ENCODE data around the gene ATP6V0E2. TPM values are rescaled to one million over a fixed set of nuclear protein-coding genes. Genes with fewer than 3 reads are reported as not detected.

ATP6V0E2 gene
- total RNA-seq, 1 experiment from 2014 or later = 26.2 TPM

DNA sequence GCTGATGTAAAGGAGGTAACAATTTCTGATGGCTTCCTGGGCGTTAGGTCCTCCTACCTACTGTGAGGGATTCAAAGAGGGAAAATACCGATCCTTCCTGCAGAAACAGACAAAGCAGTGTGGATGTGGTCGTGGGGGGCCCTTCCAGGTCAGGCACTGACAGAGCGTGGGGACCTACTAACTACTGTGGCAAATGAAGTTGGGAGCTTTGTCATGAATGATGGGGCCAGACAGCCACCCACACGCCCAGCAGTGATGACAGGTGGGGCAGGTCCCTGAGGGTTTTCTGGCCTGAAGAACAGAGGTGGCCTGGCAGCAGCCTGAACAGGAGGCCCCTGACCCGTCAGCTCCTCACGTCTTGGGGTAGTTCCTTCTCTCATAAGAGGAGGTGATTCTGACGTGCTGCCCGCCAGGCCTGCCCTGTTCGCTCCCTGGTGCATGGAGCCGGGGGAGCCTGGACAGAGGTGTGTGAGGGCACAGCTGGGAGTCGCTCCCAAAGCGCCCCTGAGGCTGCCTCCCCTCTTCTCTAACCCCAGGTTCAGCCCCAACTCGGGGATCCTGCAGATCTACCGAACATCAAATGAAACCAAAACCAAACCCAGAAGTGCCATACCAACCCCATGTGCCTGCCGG is 4.2 kb downstream of the ATP6V0E2 start:
- ChIA-PET CTCF (no interaction called here), POLR2A (no interaction called here)
- H3K4me1 Mint-ChIP-seq = peaks cover 10% of the 10 kb centered on the region; the same call in 1 of the 2 replicates
- no peak overlapping the region for H3K4me3 Mint-ChIP-seq
- ATAC-seq = no peak
- H3K9me3 Mint-ChIP-seq = no peaks in the 10 kb centered on the region
- H3K27ac Mint-ChIP-seq = no peak overlapping the region
- TF ChIP-seq, protein P1, sequence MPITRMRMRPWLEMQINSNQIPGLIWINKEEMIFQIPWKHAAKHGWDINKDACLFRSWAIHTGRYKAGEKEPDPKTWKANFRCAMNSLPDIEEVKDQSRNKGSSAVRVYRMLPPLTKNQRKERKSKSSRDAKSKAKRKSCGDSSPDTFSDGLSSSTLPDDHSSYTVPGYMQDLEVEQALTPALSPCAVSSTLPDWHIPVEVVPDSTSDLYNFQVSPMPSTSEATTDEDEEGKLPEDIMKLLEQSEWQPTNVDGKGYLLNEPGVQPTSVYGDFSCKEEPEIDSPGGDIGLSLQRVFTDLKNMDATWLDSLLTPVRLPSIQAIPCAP (CRISPR knock-in tag; IDR thresholded peaks at IDR 0.05) = no peak
- TF ChIP-seq TEAD1 (CRISPR knock-in tag; IDR thresholded peaks at IDR 0.05) (no peak), CREB1 (CRISPR knock-in tag; IDR thresholded peaks at IDR 0.05) (no peak), RORB (CRISPR knock-in tag; IDR thresholded peaks at IDR 0.05) (no peak), ZNF138 (CRISPR knock-in tag; conservative IDR thresholded peaks at IDR 0.05) (no peak), ZNF396 (CRISPR knock-in tag; IDR thresholded peaks at IDR 0.05; ENCODE audit: borderline replicate concordance) (no peak), ZNF232 (CRISPR knock-in tag; IDR thresholded peaks at IDR 0.05) (no peak), ZNF317 (CRISPR knock-in tag; IDR thresholded peaks at IDR 0.05; ENCODE audit: borderline replicate concordance, low read depth) (no peak), OVOL2 (CRISPR knock-in tag; IDR thresholded peaks at IDR 0.05; ENCODE audit: borderline replicate concordance) (no peak), ZNF263 (CRISPR knock-in tag; IDR thresholded peaks at IDR 0.05; ENCODE audit: low read depth) (no peak), SMAD3 (CRISPR knock-in tag; IDR thresholded peaks at IDR 0.05; ENCODE audit: borderline replicate concordance) (no peak), NFE2L1 (CRISPR knock-in tag; IDR thresholded peaks at IDR 0.05) (no peak)
- TF ChIP-seq, protein P2, sequence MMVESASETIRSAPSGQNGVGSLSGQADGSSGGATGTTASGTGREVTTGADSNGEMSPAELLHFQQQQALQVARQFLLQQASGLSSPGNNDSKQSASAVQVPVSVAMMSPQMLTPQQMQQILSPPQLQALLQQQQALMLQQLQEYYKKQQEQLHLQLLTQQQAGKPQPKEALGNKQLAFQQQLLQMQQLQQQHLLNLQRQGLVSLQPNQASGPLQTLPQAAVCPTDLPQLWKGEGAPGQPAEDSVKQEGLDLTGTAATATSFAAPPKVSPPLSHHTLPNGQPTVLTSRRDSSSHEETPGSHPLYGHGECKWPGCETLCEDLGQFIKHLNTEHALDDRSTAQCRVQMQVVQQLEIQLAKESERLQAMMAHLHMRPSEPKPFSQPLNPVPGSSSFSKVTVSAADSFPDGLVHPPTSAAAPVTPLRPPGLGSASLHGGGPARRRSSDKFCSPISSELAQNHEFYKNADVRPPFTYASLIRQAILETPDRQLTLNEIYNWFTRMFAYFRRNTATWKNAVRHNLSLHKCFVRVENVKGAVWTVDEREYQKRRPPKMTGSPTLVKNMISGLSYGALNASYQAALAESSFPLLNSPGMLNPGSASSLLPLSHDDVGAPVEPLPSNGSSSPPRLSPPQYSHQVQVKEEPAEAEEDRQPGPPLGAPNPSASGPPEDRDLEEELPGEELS (CRISPR knock-in tag; IDR thresholded peaks at IDR 0.05) = no peak
- TF ChIP-seq, protein P3, sequence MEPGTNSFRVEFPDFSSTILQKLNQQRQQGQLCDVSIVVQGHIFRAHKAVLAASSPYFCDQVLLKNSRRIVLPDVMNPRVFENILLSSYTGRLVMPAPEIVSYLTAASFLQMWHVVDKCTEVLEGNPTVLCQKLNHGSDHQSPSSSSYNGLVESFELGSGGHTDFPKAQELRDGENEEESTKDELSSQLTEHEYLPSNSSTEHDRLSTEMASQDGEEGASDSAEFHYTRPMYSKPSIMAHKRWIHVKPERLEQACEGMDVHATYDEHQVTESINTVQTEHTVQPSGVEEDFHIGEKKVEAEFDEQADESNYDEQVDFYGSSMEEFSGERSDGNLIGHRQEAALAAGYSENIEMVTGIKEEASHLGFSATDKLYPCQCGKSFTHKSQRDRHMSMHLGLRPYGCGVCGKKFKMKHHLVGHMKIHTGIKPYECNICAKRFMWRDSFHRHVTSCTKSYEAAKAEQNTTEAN (CRISPR knock-in tag; IDR thresholded peaks at IDR 0.05) = no peak
- TF ChIP-seq, protein P4, sequence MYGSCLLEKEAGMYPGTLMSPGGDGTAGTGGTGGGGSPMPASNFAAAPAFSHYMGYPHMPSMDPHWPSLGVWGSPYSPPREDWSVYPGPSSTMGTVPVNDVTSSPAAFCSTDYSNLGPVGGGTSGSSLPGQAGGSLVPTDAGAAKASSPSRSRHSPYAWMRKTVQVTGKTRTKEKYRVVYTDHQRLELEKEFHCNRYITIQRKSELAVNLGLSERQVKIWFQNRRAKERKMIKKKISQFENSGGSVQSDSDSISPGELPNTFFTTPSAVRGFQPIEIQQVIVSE (CRISPR knock-in tag; IDR thresholded peaks at IDR 0.05; ENCODE audit: borderline replicate concordance) = no peak
- TF ChIP-seq, protein P5, sequence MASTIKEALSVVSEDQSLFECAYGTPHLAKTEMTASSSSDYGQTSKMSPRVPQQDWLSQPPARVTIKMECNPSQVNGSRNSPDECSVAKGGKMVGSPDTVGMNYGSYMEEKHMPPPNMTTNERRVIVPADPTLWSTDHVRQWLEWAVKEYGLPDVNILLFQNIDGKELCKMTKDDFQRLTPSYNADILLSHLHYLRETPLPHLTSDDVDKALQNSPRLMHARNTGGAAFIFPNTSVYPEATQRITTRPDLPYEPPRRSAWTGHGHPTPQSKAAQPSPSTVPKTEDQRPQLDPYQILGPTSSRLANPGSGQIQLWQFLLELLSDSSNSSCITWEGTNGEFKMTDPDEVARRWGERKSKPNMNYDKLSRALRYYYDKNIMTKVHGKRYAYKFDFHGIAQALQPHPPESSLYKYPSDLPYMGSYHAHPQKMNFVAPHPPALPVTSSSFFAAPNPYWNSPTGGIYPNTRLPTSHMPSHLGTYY (CRISPR knock-in tag; IDR thresholded peaks at IDR 0.05) = no peak
- H3K36me3 Mint-ChIP-seq = no peaks in the 10 kb centered on the region
- no peak for DNase-seq (ENCODE audit: low spot score)
- peaks cover 19% of the 10 kb centered on the region for H3K27me3 Mint-ChIP-seq (ENCODE audit: low read depth)

DNA sequence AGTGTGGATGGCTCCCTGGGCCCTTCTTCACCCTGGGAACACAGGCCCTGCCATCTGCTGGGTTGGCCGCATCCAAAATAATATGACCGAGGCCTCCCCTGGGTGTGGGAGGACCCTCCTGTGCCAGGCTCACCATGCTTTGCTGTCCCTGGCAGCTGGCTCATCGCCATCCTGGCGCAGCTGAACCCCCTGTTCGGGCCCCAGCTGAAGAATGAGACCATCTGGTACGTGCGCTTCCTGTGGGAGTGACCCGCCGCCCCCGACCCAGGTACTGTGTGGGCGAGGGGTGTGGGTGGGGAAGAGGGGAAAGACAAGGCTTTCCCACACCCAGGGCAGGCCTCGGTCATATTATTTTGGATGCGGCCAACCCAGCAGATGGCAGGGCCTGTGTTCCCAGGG is 4.8 kb downstream of the ATP6V0E2 start:
- DNase-seq (ENCODE audit: low spot score) = no peak
- CTCF ChIA-PET = interaction anchor here (3.1 kb wide), 1 partner anchor 17 kb away, joined by 17 read pairs; no protein-coding TSS in a partner anchor
- POLR2A ChIA-PET = no interaction called here
- Mint-ChIP-seq H3K27me3 (ENCODE audit: low read depth) (peaks cover 19% of the 10 kb centered on the region), H3K4me3 (no peak overlapping the region), H3K4me1 (peaks cover 13% of the 10 kb centered on the region; the same call in 1 of the 2 replicates), H3K27ac (no peak overlapping the region), H3K36me3 (no peaks in the 10 kb centered on the region), H3K9me3 (no peaks in the 10 kb centered on the region)
- no peak for ATAC-seq
- TF ChIP-seq NFE2L1 (CRISPR knock-in tag; IDR thresholded peaks at IDR 0.05) (no peak), MYBL2 (CRISPR knock-in tag; IDR thresholded peaks at IDR 0.05) (no peak), MXD4 (CRISPR knock-in tag; IDR thresholded peaks at IDR 0.05; ENCODE audit: borderline replicate concordance) (no peak), NFYB (CRISPR knock-in tag; conservative IDR thresholded peaks at IDR 0.05; ENCODE audit: low read depth) (no peak), HMGA2 (CRISPR knock-in tag; IDR thresholded peaks at IDR 0.05) (no peak), ZNF121 (CRISPR knock-in tag; IDR thresholded peaks at IDR 0.05) (no peak), ZNF232 (CRISPR knock-in tag; IDR thresholded peaks at IDR 0.05) (no peak), ZNF671 (CRISPR knock-in tag; IDR thresholded peaks at IDR 0.05) (no peak), ZNF396 (CRISPR knock-in tag; IDR thresholded peaks at IDR 0.05; ENCODE audit: borderline replicate concordance) (no peak)
- TF ChIP-seq, protein P6, sequence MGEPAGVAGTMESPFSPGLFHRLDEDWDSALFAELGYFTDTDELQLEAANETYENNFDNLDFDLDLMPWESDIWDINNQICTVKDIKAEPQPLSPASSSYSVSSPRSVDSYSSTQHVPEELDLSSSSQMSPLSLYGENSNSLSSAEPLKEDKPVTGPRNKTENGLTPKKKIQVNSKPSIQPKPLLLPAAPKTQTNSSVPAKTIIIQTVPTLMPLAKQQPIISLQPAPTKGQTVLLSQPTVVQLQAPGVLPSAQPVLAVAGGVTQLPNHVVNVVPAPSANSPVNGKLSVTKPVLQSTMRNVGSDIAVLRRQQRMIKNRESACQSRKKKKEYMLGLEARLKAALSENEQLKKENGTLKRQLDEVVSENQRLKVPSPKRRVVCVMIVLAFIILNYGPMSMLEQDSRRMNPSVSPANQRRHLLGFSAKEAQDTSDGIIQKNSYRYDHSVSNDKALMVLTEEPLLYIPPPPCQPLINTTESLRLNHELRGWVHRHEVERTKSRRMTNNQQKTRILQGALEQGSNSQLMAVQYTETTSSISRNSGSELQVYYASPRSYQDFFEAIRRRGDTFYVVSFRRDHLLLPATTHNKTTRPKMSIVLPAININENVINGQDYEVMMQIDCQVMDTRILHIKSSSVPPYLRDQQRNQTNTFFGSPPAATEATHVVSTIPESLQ (CRISPR knock-in tag; IDR thresholded peaks at IDR 0.05) = no peak
- TF ChIP-seq, protein P7, sequence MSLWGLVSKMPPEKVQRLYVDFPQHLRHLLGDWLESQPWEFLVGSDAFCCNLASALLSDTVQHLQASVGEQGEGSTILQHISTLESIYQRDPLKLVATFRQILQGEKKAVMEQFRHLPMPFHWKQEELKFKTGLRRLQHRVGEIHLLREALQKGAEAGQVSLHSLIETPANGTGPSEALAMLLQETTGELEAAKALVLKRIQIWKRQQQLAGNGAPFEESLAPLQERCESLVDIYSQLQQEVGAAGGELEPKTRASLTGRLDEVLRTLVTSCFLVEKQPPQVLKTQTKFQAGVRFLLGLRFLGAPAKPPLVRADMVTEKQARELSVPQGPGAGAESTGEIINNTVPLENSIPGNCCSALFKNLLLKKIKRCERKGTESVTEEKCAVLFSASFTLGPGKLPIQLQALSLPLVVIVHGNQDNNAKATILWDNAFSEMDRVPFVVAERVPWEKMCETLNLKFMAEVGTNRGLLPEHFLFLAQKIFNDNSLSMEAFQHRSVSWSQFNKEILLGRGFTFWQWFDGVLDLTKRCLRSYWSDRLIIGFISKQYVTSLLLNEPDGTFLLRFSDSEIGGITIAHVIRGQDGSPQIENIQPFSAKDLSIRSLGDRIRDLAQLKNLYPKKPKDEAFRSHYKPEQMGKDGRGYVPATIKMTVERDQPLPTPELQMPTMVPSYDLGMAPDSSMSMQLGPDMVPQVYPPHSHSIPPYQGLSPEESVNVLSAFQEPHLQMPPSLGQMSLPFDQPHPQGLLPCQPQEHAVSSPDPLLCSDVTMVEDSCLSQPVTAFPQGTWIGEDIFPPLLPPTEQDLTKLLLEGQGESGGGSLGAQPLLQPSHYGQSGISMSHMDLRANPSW (CRISPR knock-in tag; conservative IDR thresholded peaks at IDR 0.05; ENCODE audit: low read depth) = no peak

Data from WTC11 (cell line).